HG02884 (cell line): ENCODE measurements around the gene KIAA0825.

Source experiments
- ATAC-seq: cut with Tn5 transposase; IDR thresholded peaks from one replicate; pipeline ENCODE4 v1.9.1; 2021; ENCODE audit warnings: mild to moderate bottlenecking, moderate library complexity; ENCODE audit not compliant: unreplicated experiment

Gene KIAA0825

DNA sequence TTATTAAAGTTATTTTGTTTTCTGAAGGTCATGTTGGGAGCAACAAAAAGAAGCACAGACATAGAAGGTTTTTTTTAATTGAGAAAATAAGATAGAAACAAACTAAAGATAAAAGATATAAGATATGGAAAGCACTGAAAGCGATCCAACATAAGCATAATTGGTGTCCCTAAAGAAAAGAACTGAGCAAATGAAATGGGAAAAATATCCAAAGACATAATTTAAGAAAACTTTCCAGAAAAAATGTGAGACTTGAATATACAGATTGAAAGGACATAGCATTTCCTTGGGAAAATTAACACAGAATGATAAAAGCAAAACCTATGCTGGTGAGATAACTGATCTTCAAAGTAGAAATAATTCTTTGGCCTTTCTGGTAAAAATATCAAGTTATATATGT, 289.3 kb downstream of the KIAA0825 start:
- ATAC-seq: no peak

DNA sequence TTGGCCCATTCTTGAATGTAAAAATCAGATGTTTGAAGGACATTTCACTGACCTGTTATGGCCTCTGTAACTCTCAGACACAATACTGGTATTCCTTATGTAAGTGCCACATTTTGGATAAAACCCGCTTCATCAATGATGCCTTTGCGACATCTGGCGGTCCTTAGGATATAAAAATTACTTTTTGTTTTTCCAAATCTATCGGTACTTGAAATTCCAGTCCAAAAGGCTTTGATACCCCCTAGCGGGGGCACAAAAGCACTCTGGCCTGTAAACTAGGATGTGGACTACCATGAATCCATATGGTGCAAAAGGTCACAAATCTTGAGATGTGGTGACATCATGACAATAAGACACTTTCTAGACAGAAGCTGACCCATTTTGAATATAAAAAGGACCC, 291.8 kb downstream of the KIAA0825 start:
- no peak for ATAC-seq

DNA sequence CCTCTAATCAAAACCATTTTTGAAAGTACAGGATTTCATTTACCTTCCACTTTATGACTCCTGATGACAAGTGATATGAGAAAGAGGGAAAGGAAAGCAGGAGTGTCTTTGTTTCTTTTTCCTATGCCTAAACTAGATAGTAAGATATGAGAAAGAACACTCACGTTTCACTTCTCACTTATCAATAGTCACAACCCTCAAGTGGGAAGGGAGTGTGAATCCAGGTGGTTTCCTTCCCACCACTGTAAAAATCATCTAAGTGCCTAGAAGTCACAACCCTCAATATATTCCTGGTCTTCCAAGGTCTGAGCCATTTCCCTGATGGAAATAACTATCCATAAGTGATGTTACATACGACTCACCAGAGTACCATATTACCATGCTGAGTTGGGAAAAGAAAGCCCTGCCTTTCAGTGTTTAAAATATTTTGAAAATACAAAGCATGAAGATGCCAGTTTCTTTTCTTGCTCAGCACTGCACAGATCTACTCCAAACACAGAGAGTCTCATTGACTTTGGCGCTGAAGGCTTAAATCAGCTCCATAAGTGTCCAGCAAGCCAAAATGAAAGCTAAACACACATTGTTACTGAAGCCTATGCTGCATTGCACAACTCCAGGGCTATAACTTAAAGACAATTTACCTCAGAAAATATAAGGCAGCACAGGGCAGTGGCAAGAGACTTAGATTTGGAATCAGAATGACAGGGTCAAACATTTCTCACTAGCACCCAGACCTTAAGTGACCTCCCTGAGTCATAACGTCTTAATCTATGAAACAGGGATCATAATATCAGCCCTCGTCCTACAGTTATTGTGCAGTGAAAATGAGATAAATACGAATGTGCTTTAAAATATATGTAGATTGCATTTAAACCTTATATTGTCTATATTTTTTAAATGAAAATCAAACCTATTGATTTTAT, 301.2 kb downstream of the KIAA0825 start:
- no peak for ATAC-seq

DNA sequence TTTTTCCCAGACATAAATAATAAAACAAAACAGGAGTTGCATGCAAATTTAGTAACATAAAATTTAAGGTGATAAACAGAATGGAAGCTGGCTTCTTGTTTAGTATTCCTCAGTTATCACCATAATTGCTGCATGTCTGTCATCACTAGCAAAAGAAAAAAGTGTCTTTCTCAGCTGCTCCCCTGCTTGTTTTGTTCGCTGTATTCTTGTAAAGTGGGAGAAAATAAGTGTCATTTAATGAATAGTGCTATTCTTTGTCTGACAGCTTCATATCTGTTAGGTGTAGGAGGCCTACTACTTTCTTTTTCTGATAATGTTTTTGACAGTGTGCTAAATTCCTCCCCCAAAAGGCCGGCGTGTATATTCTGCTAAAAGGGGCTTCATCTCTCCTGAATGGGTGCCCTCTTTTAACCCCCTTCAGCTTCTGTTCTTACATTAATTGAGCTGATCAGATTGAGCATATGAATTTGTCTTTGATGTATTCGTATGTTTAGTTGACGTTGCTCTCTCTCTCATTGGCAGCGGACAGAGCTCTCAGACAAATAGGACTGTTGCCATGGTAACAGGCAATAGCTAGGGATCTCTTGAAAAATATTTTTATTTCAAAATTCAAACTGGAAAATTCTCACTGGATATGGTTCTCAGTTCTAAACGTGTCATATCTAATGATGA, 303.8 kb downstream of the KIAA0825 start:
- ATAC-seq: no peak

DNA sequence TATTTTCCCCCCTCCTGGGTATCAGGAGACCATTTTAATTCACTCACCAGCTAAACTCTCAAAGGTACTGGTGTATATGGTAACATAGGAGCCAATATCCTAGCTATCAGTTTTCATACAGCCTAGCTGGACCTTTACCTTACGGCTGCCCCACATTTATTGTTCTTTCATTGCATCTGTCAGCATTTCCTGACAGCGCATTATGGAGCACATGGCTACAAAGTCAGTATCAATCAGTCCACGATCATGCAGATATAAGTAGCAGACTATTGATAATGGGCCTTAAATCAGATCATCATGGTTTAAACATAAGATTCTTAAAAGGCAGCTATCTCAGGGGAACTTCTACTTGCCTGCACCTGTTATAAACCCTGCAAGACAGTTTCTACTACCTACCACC, 304.7 kb downstream of the KIAA0825 start:
- ATAC-seq: no peak

DNA sequence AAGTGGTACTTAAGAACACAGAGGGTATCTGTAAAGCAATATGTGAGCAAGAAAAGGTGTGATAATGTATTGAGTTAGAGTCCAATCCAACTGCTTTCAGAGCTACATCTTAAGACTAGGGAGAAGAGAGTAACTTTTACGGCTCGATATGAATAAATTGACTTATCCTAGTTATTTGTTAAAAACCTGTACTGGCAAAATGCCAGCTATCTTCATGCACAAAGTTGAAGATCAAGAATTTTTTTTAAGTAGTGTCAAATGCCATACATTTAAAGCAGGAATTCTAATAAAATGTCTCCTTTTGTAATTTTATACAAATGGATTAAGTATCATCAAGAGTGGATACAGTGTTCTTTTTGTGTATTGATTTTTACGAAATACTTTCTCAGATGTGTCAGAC, 305.2 kb downstream of the KIAA0825 start:
- ATAC-seq: no peak

DNA sequence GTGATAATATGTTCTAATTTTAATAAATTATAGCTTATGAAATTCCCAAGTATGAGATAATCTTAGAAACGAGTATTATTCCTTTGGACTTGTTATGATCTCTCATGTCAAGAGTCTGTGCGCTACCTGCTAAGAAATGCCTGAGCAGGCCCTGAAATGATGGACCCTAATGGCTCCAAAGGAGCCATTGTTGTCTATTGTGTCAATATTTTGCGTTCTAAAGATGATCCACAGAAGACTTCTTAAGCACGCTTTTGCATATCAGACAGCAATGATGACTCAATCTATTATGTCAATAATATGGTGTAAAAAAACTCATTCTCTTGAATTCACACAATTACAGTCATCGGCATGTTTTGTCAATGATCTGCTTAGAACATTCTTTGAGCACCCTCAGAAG, 306.1 kb downstream of the KIAA0825 start:
- no peak for ATAC-seq

DNA sequence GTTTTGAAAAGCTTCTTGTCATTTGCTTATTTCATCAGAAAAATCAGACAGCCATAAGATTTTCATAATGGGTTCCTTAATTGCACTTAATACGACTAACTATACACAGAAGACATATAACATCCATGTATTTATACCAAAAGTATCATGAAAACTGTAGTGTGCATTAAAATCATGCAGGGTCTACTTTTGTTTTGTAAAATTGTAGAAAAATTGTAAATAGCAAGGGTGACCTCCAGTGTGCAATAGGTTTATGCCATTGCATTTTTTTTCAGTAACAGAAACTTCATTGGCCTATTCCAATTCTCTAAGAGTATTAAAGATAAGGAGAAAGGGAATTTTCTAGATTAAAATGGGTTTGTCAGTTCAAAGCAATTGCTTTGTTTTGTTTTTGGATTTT, 307.6 kb downstream of the KIAA0825 start:
- ATAC-seq: no peak

DNA sequence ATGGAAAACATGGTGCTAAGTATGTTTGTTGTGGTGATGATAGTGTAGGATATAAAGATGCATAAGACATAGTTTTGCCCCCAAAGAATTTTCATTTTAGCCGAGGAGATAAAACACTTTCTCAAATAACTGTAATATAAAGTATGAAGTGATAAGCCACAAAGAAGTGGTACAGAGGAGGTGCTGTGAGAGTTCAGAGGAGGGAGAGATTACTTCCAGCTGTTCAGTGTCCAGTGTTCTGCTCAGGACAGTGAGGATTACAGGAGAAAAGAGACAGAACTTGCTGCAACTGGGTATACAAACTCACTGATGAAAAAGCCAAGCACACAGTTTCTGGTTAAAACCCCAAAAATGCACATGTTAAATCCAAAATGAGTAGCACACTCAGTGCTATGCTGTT, 309.3 kb downstream of the KIAA0825 start:
- no peak for ATAC-seq

DNA sequence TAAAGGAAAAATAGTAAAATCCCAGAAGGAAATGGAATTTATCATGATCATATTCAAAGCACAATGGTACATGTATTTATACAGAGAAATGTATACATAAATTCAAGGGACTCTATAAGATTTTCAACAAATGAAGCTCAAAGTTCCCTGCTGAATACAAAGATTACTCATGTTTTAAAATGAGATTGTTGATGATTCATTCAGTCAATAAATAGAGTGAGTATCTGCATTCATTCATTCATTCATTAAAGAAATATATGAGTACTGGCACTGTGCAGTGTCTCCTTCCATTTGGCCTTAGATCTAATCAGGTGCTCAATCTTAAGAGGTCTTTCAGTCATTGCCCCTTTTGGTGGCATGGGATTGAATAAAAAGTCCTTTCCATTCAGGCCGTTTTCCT, 310.0 kb downstream of the KIAA0825 start:
- no peak for ATAC-seq

DNA sequence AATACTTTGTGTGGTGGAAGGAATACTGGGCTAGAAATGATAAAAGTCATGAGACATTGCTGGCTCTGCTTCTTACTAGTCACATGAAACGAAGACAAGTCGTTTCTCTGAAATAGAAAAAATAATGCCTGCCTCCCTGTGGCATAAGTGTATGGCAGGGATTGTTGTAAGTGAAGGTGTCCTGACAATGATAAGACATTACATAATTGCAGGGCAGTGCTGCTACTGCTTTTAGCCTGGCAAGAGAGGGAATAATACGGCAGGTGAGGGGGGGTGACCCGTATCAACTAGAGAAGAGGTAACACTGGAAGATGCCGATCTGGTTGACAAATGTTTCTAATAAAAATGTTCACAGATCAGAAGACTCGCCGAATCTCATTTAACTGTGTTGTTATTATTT, 314.3 kb downstream of the KIAA0825 start:
- ATAC-seq: no peak

DNA sequence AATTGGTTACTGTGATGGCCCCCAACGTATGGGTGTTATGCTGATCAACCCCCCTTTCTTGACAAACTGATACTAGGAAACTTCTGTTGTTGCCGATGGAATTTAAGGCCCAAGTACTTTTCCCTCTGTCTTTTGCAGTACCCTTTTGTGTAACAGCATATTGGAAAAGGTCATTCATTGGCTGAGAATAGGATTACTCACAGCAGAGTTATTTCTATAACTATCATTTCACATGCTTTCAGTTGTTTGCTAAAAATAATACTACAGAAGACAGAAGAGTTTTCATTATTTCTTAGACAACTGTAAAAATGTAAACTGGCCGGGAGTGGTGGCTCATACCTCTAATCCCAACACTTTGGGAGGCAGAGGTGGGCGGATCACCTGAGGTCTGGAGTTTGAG, 329.5 kb downstream of the KIAA0825 start:
- no peak for ATAC-seq

DNA sequence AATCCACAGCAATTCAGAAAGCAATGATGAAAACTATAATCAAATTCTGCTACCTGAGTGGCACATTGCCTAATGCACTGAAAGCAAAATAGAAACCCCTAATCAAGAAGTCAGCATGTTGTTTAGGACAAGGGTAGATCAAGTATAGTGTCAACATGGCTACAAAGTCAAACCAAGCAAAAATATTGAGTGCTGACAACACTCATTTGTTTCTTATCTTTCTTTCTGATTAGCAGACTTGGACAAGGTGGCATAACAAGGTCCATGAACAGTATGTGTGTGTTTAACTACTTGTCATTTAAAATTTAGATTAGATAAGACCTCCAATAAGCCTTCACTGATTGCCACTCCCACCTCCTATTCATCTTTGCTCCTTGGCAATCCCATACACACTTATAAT, 332.4 kb downstream of the KIAA0825 start:
- no peak for ATAC-seq

DNA sequence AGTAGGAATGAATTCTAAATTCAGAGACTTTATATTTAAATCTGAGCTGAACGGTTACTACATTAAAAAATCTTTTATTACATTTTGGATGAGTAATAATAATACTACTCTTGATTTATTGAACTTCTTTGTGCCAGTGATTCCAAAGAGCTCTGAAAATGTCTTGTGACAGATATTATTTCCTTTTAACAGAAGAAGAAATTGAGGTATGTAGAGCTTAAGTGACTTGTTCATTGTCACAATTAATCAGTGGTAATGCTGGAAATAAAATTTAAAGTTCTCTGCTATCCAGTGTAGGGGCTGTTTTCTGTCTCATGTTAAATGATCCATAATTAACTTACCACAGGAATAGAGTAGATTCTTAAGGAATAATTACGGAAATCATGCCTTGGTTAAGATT, 335.3 kb downstream of the KIAA0825 start:
- no peak for ATAC-seq

DNA sequence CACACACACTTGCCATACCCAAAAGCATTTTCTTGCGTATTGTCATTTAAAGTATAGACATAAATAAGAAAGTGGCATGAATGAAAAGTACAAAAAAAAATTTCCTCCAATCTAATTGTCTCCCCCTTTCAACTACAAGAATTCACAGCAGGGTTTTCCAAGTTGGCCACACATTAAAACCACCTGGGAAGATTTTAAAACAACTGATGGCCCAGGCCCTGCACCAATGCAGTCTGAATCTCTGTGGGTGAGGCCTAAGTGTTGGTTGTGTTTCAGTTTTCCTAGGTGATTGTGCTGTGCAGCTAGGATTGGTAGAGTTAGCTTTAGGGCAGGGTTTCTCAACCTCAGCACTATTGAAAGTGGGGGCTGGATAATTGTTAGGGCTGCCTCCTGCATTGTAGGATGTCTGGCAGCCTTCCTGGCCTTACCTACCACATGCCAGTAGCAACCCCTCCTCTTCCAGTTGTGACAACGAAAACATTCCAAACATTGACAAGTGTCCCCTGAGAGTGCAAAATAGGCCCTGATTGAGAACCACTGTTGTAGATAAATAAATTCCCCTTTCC, 337.1 kb downstream of the KIAA0825 start:
- ATAC-seq: no peak

DNA sequence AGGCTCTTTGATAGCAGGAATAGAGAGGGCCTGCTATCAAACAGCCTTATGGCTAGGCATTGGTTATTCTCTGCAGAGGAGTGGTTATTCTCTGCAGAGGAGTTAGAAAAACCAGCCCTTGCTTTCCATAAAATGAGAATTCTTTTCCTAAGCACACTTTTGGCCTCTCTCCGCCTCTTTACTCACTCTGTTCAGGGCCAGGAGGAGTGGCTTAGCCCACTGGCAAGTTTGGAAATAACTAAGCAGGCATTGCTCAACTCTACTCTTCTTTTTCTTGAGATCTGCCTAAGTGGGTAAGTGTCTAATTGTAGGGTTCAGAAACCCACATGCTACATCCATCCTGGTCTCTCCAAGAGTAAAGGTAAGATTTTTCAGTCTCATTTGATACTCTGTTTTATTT, 341.7 kb downstream of the KIAA0825 start:
- ATAC-seq: no peak

DNA sequence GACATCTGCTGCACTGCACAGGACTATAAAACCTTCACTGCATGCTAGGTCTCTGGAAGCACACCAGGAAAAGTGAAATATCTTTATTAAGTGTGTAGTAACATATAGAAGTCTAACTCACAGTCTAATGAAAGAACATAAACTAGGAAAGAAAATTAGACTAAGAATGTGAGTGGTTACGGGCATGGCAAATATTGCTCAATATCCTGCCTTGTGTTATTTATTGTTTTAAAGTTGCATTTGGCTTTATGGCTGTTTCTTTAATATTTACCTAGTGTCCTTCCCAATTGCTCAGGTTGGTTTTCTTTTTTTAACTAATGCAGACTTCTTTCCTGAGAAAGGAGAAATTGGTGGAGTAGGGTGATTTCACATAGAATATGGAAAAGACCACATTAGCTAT, 342.4 kb downstream of the KIAA0825 start:
- no peak for ATAC-seq

DNA sequence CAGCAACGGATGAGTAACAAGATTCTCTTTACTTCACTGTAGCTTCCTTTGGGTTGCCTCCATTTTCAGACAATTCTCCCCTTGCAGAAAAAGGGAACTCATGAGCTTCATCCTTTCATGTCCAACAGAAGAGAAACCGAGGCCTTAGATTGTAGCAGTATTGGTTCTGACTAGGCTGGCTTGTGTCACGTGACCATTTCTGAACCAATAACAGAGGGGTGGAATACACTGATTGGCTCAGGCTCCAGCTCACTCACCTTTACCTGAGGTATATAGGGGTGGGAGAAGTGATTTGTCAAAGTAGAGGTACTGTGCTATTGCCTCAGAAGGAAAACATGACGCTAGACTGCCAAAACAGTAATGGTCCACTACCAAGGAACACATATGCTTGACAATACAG, 343.7 kb downstream of the KIAA0825 start:
- no peak for ATAC-seq

DNA sequence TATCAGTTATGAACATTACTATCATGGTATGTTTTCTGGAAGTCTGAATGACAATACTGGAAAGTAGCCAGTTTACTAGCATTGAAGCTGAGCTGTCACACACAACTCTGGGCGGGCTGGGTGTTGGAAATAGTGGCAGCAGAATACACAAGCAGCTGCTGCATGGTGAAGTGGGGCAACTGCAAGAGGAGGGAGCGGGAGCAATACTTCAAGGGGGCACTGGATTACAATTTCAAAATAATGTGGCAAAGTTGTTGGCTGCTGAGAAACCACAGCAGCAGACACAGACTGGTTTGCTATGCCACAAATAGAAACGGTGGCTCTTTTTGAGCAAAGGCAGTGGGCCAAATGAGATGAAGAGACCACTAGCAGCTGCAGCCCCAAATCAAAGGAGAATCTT, 350.2 kb downstream of the KIAA0825 start:
- ATAC-seq: no peak

DNA sequence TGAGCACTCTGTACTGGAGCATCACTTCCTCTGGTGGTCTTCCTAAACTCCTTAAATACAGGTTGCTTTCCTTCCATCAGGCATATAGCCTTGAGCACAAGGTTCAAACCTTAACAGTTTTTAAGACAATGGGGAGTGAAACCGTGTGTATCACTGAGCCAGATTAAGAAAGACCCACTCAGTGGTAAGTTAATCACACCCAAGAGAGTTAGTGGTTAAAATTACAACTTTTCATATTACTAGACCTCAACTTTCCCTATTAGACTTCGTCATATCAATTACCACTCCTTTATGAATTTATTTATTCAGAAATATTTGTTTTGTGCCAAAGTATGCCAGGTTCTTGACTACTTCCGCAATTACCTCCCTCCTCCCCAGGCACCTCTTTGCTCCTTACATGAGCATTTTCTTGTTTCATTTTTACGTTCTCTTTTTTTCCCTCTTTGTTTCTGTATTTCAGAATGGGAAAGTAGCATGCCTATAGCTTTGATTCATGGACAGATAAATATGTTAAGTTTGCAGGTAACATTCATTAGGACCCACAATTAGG, 351.0 kb downstream of the KIAA0825 start:
- no peak for ATAC-seq

DNA sequence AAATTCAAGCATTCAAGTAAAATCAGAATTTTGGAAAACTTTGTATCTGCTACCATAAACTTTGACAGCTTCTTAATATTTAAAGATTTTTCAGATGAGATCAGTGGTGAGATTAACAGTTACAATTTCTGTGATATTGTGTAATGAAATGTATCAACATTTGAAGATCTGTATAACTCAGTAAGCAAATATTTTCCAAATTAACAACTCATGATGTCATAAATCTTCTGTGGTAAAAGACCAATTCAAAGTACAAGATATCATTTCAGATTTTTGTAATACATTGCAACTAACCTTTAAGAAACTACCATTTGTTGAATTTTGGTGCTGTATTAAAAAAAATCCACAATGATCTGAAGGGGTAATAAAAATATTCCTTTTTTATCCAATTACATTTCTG, 352.2 kb downstream of the KIAA0825 start:
- no peak for ATAC-seq

DNA sequence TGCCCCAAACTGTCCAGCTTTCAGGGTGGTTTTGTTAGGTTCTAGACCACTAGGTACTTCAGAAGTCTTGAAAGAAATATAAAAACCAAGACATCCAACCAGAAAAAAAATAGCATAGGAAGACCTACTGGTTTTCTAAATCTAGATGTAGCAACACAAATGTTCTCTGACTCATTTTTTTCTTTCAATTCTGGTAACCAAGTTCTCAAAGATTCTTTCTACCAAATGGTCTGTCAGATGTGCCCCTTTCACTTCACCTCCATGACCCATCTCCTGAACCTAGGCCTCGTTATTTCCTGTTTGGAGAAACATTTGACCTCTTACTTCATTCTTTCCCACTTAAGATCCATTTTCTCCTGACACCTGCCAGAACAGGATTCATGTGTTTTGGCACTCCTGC, 355.3 kb downstream of the KIAA0825 start:
- peak; percentile 79 for ATAC-seq
